SU-DHL-6 (cell line): ENCODE data around the gene AMHR2.

Experiments used
- EZH2phosphoT487 ChIP-seq: fragments of 200-600 bp; sonication (generic), shearing (Covaris generic); conservative IDR thresholded peaks from 2 replicates; pipeline ENCODE4 v1.6.1; 2018; ENCODE audit warnings: mild to moderate bottlenecking, antibody characterized with exemption, low read length, moderate library complexity, mixed read lengths
- TF ChIP-seq, protein P1 (sequence below): fragments of 200-600 bp; sonication (generic); IDR thresholded peaks from one replicate; pipeline ENCODE4 v1.5.1; 2017; ENCODE audit warnings: antibody characterized with exemption, mild to moderate bottlenecking, low read length, moderate library complexity; ENCODE audit not compliant: insufficient read depth, poor library complexity, severe bottlenecking

DNA sequence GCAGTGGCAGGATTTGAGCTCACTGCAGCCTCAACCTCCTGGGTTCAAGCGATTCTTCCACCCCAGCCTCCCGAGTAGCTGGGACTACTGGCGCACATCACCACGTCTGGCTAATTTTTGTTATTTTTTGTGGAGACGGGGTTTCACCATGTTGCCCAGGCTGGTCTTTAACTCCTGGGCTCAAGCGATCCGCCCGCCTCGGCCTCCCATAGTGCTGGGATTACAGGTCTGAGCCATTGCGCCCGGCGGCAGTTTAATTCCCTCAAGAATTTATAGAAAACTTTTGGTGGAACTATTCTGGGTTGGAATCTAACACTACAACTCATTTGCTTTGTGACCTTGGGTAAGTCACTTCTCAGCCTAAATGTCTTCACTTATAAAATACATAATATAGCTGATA, 45.4 kb upstream of the AMHR2 start:
- TF ChIP-seq, protein P1, sequence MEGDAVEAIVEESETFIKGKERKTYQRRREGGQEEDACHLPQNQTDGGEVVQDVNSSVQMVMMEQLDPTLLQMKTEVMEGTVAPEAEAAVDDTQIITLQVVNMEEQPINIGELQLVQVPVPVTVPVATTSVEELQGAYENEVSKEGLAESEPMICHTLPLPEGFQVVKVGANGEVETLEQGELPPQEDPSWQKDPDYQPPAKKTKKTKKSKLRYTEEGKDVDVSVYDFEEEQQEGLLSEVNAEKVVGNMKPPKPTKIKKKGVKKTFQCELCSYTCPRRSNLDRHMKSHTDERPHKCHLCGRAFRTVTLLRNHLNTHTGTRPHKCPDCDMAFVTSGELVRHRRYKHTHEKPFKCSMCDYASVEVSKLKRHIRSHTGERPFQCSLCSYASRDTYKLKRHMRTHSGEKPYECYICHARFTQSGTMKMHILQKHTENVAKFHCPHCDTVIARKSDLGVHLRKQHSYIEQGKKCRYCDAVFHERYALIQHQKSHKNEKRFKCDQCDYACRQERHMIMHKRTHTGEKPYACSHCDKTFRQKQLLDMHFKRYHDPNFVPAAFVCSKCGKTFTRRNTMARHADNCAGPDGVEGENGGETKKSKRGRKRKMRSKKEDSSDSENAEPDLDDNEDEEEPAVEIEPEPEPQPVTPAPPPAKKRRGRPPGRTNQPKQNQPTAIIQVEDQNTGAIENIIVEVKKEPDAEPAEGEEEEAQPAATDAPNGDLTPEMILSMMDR = no peak
- TF ChIP-seq EZH2phosphoT487 = no peak
